Measurements from ENCODE around the gene PRR35. TPM values are rescaled to one million over a fixed set of nuclear protein-coding genes. Genes with fewer than 3 reads are reported as not detected.

The PRR35 gene
- total and polyA plus RNA-seq, 8 donors = 0.09 to 1.0 (median 0.66) TPM

DNA sequence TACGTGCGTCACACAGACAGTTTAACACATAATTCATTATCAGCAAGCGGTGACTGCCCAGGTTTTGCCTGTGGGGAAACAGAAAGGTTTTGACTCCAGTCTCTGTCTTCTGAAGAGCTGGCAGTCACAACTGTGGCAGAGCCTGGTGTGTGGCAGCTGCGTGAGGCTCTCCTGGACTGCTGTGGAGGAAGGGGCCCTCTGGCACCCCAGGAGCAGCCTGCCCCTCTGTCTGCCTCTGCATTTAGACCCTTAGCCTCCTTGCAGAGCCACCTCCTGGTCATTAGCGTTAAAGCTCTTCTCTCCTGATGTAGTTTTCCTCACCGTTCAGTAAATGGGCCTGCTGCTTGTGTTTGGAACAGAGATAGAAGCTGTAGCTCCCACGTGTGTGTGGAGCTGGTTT is 40.6 kb downstream of the PRR35 start:
- ATAC-seq (peak in 1 of 4 donors; percentile 8), DNase-seq (no peak), FAIRE-seq (no peak)
- Histone ChIP-seq H3K4me3 (no peak overlapping the region), H3K27me3 (no peaks in the 10 kb centered on the region), H3K36me3 (peaks cover 0 to 6% (median 0%) of the 10 kb centered on the region in 3 donors), H3K4me1 (peaks cover 8 to 11% (median 10%) of the 10 kb centered on the region in 3 donors), H3K9me3 (no peaks in the 10 kb centered on the region), H3K27ac (no peak overlapping the region)
- TF ChIP-seq, protein P1, sequence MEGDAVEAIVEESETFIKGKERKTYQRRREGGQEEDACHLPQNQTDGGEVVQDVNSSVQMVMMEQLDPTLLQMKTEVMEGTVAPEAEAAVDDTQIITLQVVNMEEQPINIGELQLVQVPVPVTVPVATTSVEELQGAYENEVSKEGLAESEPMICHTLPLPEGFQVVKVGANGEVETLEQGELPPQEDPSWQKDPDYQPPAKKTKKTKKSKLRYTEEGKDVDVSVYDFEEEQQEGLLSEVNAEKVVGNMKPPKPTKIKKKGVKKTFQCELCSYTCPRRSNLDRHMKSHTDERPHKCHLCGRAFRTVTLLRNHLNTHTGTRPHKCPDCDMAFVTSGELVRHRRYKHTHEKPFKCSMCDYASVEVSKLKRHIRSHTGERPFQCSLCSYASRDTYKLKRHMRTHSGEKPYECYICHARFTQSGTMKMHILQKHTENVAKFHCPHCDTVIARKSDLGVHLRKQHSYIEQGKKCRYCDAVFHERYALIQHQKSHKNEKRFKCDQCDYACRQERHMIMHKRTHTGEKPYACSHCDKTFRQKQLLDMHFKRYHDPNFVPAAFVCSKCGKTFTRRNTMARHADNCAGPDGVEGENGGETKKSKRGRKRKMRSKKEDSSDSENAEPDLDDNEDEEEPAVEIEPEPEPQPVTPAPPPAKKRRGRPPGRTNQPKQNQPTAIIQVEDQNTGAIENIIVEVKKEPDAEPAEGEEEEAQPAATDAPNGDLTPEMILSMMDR (IDR thresholded peaks at IDR 0.05) = no peak
- intact Hi-C loops (cut with DNase I) = no loop called here
- WGBS, 2 donors = 47 to 60% methylated on average over 7 of the region's 7 CpGs

DNA sequence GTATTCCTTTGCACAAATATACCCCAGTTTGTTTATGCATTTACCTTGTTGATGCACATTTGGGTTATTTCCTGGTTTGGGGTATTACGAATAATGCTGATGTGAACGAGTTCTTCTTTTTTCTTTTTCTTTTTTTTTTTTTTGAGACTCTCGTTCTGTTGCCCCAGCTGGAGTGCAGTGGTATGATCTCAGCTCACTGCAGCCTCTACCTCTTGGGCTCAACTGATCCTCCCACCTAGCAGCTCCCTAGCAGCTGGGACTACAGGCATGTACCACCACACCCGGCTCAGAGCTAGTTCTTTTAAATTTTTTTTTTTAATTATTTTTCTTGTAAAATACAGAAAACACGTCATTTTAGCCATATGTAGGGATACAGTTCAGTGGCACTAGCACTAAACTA is 43.7 kb downstream of the PRR35 start:
- no peak for ATAC-seq
- no peak overlapping the region for H3K27ac ChIP-seq
- intact Hi-C loops (cut with DNase I) = no loop called here
- H3K36me3 ChIP-seq = peaks cover 0 to 6% (median 0%) of the 10 kb centered on the region in 3 donors
- TF ChIP-seq, protein P1 (IDR thresholded peaks at IDR 0.05) = no peak
- H3K4me3 ChIP-seq = no peak overlapping the region
- no peaks in the 10 kb centered on the region for H3K4me1 ChIP-seq
- WGBS, 2 donors = 79 to 84% methylated on average over 5 of the region's 5 CpGs
- no peak for DNase-seq
- H3K9me3 ChIP-seq = no peaks in the 10 kb centered on the region
- no peaks in the 10 kb centered on the region for H3K27me3 ChIP-seq
- FAIRE-seq = no peak

DNA sequence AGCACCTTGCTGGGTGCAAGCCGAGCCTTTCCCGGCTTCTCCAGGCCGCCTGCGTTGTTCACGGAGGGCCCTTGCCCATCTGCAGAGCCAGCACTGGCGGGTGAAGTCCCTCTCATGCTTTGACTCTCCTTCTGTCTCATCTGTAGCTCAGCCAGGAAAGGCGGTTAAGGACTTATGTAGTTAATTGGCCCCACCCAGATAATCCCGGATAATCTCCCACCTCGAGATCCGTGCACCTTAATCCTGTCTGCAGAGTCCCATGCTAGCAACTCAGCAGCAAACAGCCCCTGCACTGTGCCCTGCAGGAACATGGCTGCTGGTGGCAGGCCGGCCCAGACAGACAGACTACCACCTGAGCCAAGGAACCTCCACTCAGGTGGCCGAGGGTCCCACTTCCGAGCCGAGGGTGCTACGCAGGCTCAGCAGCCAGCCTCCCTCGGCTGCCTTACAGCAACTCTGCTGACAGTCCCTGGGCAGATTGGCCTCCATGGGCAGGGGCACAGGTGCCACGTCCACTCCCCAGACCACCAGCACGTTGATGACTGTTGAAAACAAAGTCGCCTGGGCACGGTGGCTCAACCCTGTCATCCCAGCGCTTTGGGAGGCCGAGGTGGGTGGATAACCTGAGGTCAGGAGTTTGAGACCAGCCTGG is 46.6 kb downstream of the PRR35 start:
- WGBS, 2 donors = 91 to 94% methylated on average over 22 of the region's 22 CpGs
- Histone ChIP-seq H3K36me3 (no peaks in the 10 kb centered on the region), H3K4me3 (no peak overlapping the region), H3K27ac (no peak overlapping the region), H3K4me1 (peaks cover 0 to 5% (median 3%) of the 10 kb centered on the region in 3 donors), H3K9me3 (no peaks in the 10 kb centered on the region), H3K27me3 (no peaks in the 10 kb centered on the region)
- ATAC-seq (no peak), DNase-seq (peak in 1 of 6 donors; percentile 53), FAIRE-seq (no peak)
- TF ChIP-seq, protein P1 (IDR thresholded peaks at IDR 0.05) = no peak
- intact Hi-C loops (cut with DNase I) = no loop called here

DNA sequence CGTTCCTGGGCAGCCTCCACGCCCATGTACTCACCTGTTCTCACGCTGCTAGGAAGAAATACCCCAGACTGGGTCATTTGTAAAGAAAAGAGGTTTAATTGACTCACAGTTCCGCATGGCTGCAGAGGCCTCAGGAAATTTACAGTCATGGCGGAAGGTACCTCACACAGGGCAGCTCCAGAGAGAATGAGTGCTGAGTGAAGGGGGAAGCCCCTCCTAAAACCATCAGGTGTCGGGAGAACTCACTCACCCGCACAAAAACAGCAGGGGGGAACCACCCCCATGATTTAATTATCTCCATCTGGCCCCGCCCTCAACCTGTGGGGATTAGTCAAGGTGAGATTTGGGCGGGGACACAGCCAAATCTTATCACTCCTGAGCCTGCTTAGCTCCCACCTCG is 47.8 kb downstream of the PRR35 start:
- ATAC-seq = no peak
- Histone ChIP-seq H3K36me3 (no peaks in the 10 kb centered on the region), H3K27ac (no peak overlapping the region), H3K4me1 (peaks cover 0 to 5% (median 3%) of the 10 kb centered on the region in 3 donors), H3K4me3 (no peak overlapping the region), H3K9me3 (no peaks in the 10 kb centered on the region), H3K27me3 (no peaks in the 10 kb centered on the region)
- TF ChIP-seq, protein P1 (IDR thresholded peaks at IDR 0.05) = no peak
- no peak for FAIRE-seq
- intact Hi-C loops (cut with DNase I) = no loop called here
- WGBS, 2 donors = 77 to 84% methylated on average over 10 of the region's 10 CpGs
- no peak for DNase-seq

DNA sequence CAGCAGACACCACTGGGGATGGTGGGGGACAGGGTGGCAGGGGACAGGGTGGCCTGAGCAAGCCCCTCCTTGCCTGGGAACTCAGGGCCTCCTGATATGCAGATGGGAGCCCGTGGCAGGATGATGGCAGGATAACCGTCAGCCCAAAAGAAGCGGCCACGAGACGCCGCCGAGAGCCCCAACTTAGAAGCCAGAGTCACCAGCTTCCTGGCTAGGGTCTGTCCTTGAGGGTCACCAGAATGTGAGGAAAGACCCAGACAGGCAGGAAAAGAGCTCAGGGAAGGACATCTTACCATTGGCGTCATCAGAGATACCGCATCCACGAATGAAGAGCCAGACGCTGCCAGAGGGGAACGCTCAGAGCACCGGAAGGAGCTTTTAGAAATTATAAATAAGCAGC is 49.1 kb downstream of the PRR35 start:
- no peak overlapping the region for H3K4me3 ChIP-seq
- no peaks in the 10 kb centered on the region for H3K27me3 ChIP-seq
- H3K4me1 ChIP-seq = peaks cover 0 to 5% (median 3%) of the 10 kb centered on the region in 3 donors
- no peaks in the 10 kb centered on the region for H3K36me3 ChIP-seq
- intact Hi-C loops (cut with DNase I) = no loop called here
- ATAC-seq (no peak), DNase-seq (no peak), FAIRE-seq (no peak)
- no peaks in the 10 kb centered on the region for H3K9me3 ChIP-seq
- H3K27ac ChIP-seq = no peak overlapping the region
- TF ChIP-seq, protein P1 (IDR thresholded peaks at IDR 0.05) = no peak
- WGBS, 2 donors = 86 to 93% methylated on average over 13 of the region's 13 CpGs
